WTC11 (cell line): ENCODE results near the gene LIMS1. TPM values are rescaled to one million over a fixed set of nuclear protein-coding genes. Genes with fewer than 3 reads are reported as not detected.

Source experiments
- ATAC-seq: fragments of 200-7000 bp; cut with Tn5 transposase; 2 replicates; pipeline ENCODE4 v1.10.0; 2021; ENCODE audit warnings: mild to moderate bottlenecking, moderate library complexity
- CTCF ChIA-PET: fragments of 300-600 bp; sonication (Branson Sonifier 250); formaldehyde crosslinking; loops from one replicate; lab custom pipeline; 2021; ENCODE audit warnings: antibody characterized with exemption; lab: Charles Lee
- POLR2A ChIA-PET: fragments of 350-600 bp; sonication (Branson Sonifier 250); formaldehyde crosslinking; loops from one replicate; lab custom pipeline; 2021; ENCODE audit warnings: antibody characterized with exemption; lab: Charles Lee
- DNase-seq: peaks from one replicate; pipeline ENCODE4 v3.0.0; 2021; ENCODE audit warnings: low spot score
- H3K27ac Mint-ChIP-seq: 2 replicates; pipeline ENCODE4 v1.8.0; 2021; ENCODE audit warnings: mixed read lengths
- H3K27me3 Mint-ChIP-seq: 2 replicates; pipeline ENCODE4 v1.8.0; 2021; ENCODE audit warnings: low read depth, mild to moderate bottlenecking, moderate library complexity, mixed read lengths
- H3K36me3 Mint-ChIP-seq: 2 replicates; pipeline ENCODE4 v1.8.0; 2021; ENCODE audit warnings: mixed read lengths
- H3K4me1 Mint-ChIP-seq: 2 replicates; pipeline ENCODE4 v1.8.0; 2022; ENCODE audit warnings: mixed read lengths
- H3K4me3 Mint-ChIP-seq: 2 replicates; pipeline ENCODE4 v1.8.0; 2021; ENCODE audit warnings: mild to moderate bottlenecking, moderate library complexity, mixed read lengths
- H3K9me3 Mint-ChIP-seq: 2 replicates; pipeline ENCODE4 v1.8.0; 2021; ENCODE audit warnings: mixed read lengths
- ELF4 ChIP-seq: sonication (generic); formaldehyde crosslinking; IDR thresholded peaks from 2 replicates; pipeline ENCODE4 v1.8.1; 2022; ENCODE audit warnings: low read depth, mild to moderate bottlenecking, moderate library complexity, missing genetic modification reagents
- JAZF1 ChIP-seq: fragments of 250-450 bp; sonication (Bioruptor Pico); IDR thresholded peaks from 2 replicates; pipeline ENCODE4 v1.9.0; 2021; ENCODE audit warnings: moderate library complexity, mild to moderate bottlenecking, inconsistent platforms
- JUN ChIP-seq: sonication (generic); formaldehyde crosslinking; IDR thresholded peaks from 2 replicates; pipeline ENCODE4 v1.8.0; 2023; ENCODE audit warnings: mild to moderate bottlenecking, missing genetic modification reagents
- KAT7 ChIP-seq: sonication (generic); formaldehyde crosslinking; IDR thresholded peaks from 2 replicates; pipeline ENCODE4 v1.8.1; 2023; ENCODE audit warnings: missing genetic modification reagents, mild to moderate bottlenecking, borderline replicate concordance
- MAX ChIP-seq: sonication (generic); formaldehyde crosslinking; IDR thresholded peaks from 2 replicates; pipeline ENCODE4 v1.8.0; 2022; ENCODE audit warnings: mild to moderate bottlenecking, missing genetic modification reagents
- NFYB ChIP-seq: sonication (generic); formaldehyde crosslinking; conservative IDR thresholded peaks from 2 replicates; pipeline ENCODE4 v1.8.0; 2022; ENCODE audit warnings: low read depth, missing genetic modification reagents
- RELA ChIP-seq: sonication (generic); formaldehyde crosslinking; IDR thresholded peaks from 2 replicates; pipeline ENCODE4 v1.8.1; 2022; ENCODE audit warnings: missing genetic modification reagents, mild to moderate bottlenecking, borderline replicate concordance
- SMAD4 ChIP-seq: sonication (generic); formaldehyde crosslinking; IDR thresholded peaks from 2 replicates; pipeline ENCODE4 v1.8.0; 2022; ENCODE audit warnings: mild to moderate bottlenecking, missing genetic modification reagents
- STAT6 ChIP-seq: sonication (generic); formaldehyde crosslinking; conservative IDR thresholded peaks from 2 replicates; pipeline ENCODE4 v1.8.1; 2023; ENCODE audit warnings: mild to moderate bottlenecking, low read depth, missing genetic modification reagents, moderate library complexity
- TCF7 ChIP-seq: sonication (generic); formaldehyde crosslinking; IDR thresholded peaks from 2 replicates; pipeline ENCODE4 v1.8.0; 2022; ENCODE audit warnings: mild to moderate bottlenecking, low read depth, missing genetic modification reagents, moderate library complexity
- ZBTB21 ChIP-seq: sonication (generic); formaldehyde crosslinking; IDR thresholded peaks from 2 replicates; pipeline ENCODE4 v1.8.1; 2023; ENCODE audit warnings: mild to moderate bottlenecking, missing genetic modification reagents, borderline replicate concordance
- ZNF138 ChIP-seq: sonication (generic); formaldehyde crosslinking; conservative IDR thresholded peaks from 2 replicates; pipeline ENCODE4 v1.8.1; 2022; ENCODE audit warnings: mild to moderate bottlenecking, moderate library complexity, missing genetic modification reagents
- ZNF671 ChIP-seq: fragments of 250-450 bp; sonication (Bioruptor Pico); IDR thresholded peaks from 2 replicates; pipeline ENCODE4 v1.8.0; 2021; ENCODE audit warnings: mild to moderate bottlenecking
- total RNA-seq: library from RNA; stranded (reverse); gene quantifications from 3 replicates; pipeline ENCODE4 v1.2.3, GENCODE V29; 2021
- TF ChIP-seq, protein P1 (sequence below): sonication (generic); formaldehyde crosslinking; IDR thresholded peaks from 2 replicates; pipeline ENCODE4 v1.8.1; 2022; ENCODE audit warnings: mild to moderate bottlenecking, missing genetic modification reagents, moderate library complexity, borderline replicate concordance
- TF ChIP-seq, protein P2 (sequence below): sonication (generic); formaldehyde crosslinking; IDR thresholded peaks from 2 replicates; pipeline ENCODE4 v1.8.0; 2022; ENCODE audit warnings: missing genetic modification reagents
- TF ChIP-seq, protein P3 (sequence below): sonication (generic); formaldehyde crosslinking; IDR thresholded peaks from 2 replicates; pipeline ENCODE4 v1.8.1; 2023; ENCODE audit warnings: mild to moderate bottlenecking, missing genetic modification reagents, moderate library complexity

LIMS1 gene
- total RNA-seq, 1 experiment from 2014 or later: 50.6 TPM

GRCh38 chr2:108635630-108636354 is 101.5 kb downstream of the LIMS1 start:
- Mint-ChIP-seq H3K36me3 (no peaks in the 10 kb centered on the region), H3K27ac (peak overlapping the region; percentile 31), H3K27me3 (no peaks in the 10 kb centered on the region), H3K4me1 (peaks cover 41% of the 10 kb centered on the region), H3K4me3 (no peak overlapping the region), H3K9me3 (no peaks in the 10 kb centered on the region)
- ChIA-PET POLR2A (interaction anchor here (1.6 kb wide), 1 partner anchor 15 kb away, joined by 7 read pairs; no protein-coding TSS in a partner anchor), CTCF (interaction anchor here (0.5 to 5.3 kb wide), 37 partner anchors 8 to 420 kb away, joined by 3 to 65 read pairs (median 4); partner anchors contain the start of genes LIMS1, RANBP2, SULT1C2 and SULT1C4)
- DNase-seq: no peak
- ATAC-seq: peak; percentile 5; the same call in 1 of the 2 replicates
- no peak for TF ChIP-seq ELF4 (CRISPR knock-in tag)
- TF ChIP-seq JUN (CRISPR knock-in tag): no peak
- TF ChIP-seq, protein P1, sequence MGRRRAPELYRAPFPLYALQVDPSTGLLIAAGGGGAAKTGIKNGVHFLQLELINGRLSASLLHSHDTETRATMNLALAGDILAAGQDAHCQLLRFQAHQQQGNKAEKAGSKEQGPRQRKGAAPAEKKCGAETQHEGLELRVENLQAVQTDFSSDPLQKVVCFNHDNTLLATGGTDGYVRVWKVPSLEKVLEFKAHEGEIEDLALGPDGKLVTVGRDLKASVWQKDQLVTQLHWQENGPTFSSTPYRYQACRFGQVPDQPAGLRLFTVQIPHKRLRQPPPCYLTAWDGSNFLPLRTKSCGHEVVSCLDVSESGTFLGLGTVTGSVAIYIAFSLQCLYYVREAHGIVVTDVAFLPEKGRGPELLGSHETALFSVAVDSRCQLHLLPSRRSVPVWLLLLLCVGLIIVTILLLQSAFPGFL (CRISPR knock-in tag): no peak
- TF ChIP-seq KAT7 (CRISPR knock-in tag): no peak
- TF ChIP-seq JAZF1 (CRISPR knock-in tag): no peak
- TF ChIP-seq, protein P2, sequence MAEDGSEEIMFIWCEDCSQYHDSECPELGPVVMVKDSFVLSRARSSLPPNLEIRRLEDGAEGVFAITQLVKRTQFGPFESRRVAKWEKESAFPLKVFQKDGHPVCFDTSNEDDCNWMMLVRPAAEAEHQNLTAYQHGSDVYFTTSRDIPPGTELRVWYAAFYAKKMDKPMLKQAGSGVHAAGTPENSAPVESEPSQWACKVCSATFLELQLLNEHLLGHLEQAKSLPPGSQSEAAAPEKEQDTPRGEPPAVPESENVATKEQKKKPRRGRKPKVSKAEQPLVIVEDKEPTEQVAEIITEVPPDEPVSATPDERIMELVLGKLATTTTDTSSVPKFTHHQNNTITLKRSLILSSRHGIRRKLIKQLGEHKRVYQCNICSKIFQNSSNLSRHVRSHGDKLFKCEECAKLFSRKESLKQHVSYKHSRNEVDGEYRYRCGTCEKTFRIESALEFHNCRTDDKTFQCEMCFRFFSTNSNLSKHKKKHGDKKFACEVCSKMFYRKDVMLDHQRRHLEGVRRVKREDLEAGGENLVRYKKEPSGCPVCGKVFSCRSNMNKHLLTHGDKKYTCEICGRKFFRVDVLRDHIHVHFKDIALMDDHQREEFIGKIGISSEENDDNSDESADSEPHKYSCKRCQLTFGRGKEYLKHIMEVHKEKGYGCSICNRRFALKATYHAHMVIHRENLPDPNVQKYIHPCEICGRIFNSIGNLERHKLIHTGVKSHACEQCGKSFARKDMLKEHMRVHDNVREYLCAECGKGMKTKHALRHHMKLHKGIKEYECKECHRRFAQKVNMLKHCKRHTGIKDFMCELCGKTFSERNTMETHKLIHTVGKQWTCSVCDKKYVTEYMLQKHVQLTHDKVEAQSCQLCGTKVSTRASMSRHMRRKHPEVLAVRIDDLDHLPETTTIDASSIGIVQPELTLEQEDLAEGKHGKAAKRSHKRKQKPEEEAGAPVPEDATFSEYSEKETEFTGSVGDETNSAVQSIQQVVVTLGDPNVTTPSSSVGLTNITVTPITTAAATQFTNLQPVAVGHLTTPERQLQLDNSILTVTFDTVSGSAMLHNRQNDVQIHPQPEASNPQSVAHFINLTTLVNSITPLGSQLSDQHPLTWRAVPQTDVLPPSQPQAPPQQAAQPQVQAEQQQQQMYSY (CRISPR knock-in tag): no peak

DNA sequence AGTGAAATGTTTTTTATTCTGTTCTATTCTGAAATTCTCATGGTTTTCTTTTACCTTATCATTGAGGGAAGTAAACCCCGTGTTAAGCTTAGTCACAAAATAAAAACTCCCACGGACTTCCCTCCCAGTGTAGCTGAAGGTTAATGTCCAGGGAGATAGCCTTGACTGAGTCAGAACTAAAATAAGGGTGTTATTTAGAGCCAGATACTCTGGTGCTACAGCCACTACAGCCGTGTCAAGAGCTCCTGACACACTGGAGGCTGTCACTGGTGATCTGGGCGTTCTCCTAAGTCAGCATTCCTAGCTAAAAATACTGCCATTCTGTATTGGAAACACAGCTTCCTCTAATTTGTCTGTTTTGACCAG is 103.0 kb downstream of the LIMS1 start:
- peaks cover 43% of the 10 kb centered on the region for H3K4me1 Mint-ChIP-seq
- no peak for ATAC-seq
- no peak overlapping the region for H3K4me3 Mint-ChIP-seq
- CTCF ChIA-PET: interaction anchor here (0.9 to 5.3 kb wide), 13 partner anchors 11 to 104 kb away, joined by 3 to 65 read pairs (median 33); partner anchors contain the start of gene RANBP2
- H3K27me3 Mint-ChIP-seq: no peaks in the 10 kb centered on the region
- H3K27ac Mint-ChIP-seq: no peak overlapping the region
- TF ChIP-seq ZBTB21 (CRISPR knock-in tag) (no peak), ZNF138 (CRISPR knock-in tag) (no peak), ZNF671 (CRISPR knock-in tag) (no peak), STAT6 (CRISPR knock-in tag) (no peak), NFYB (CRISPR knock-in tag) (no peak)
- TF ChIP-seq, all 79 proteins: peak for 0
- no peaks in the 10 kb centered on the region for H3K36me3 Mint-ChIP-seq
- POLR2A ChIA-PET: interaction anchor here (0.5 kb wide), 1 partner anchor 254 kb away, joined by 5 read pairs; no protein-coding TSS in a partner anchor
- no peak for DNase-seq
- no peaks in the 10 kb centered on the region for H3K9me3 Mint-ChIP-seq

DNA sequence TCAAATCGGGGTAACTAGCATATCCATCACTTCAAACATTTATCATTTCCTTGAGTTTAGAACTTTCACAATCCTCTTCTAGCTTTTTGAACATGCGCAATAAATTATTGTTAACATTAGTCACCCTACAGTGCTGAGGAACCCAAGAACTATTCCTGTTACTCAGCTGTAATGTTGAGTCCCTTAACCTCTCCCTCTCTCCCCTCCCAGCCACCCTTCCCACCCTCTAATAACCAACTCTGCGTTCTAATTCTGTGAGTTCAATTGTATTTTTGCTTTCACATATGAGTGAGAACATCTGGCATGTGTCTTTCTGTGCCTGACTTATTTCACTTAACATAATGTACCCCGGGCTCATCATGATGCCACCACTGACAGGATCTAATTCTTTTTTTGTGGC is 106.5 kb downstream of the LIMS1 start:
- peaks cover 15% of the 10 kb centered on the region for H3K9me3 Mint-ChIP-seq
- H3K27ac Mint-ChIP-seq: no peak overlapping the region
- peaks cover 14% of the 10 kb centered on the region for H3K36me3 Mint-ChIP-seq
- POLR2A ChIA-PET: no interaction called here
- no peak overlapping the region for H3K4me3 Mint-ChIP-seq
- TF ChIP-seq SMAD4 (CRISPR knock-in tag) (no peak), TCF7 (no peak), KAT7 (CRISPR knock-in tag) (no peak), MAX (CRISPR knock-in tag) (no peak), RELA (CRISPR knock-in tag) (no peak), STAT6 (CRISPR knock-in tag) (no peak)
- TF ChIP-seq, protein P3, sequence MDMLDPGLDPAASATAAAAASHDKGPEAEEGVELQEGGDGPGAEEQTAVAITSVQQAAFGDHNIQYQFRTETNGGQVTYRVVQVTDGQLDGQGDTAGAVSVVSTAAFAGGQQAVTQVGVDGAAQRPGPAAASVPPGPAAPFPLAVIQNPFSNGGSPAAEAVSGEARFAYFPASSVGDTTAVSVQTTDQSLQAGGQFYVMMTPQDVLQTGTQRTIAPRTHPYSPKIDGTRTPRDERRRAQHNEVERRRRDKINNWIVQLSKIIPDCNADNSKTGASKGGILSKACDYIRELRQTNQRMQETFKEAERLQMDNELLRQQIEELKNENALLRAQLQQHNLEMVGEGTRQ: no peak
- ATAC-seq (no peak), DNase-seq (no peak)
- H3K27me3 Mint-ChIP-seq: no peaks in the 10 kb centered on the region; the same call in 1 of the 2 replicates
- CTCF ChIA-PET: no interaction called here
- peaks cover 27% of the 10 kb centered on the region for H3K4me1 Mint-ChIP-seq
